Karpas-422 (cell line): Measurements from ENCODE around the gene TMCO4. TPM values are rescaled to one million over a fixed set of nuclear protein-coding genes. Genes with fewer than 3 reads are reported as not detected.
A peak's percentile ranks its signal among the peaks of the same experiment; 100 is the strongest.

Experiments used
- DNase-seq: peaks from one replicate; pipeline ENCODE4 v3.0.0-alpha.2; 2015
- H2AFZ ChIP-seq: fragments of 200-600 bp; sonication (generic); 2 replicates; pipeline ENCODE4 v1.6.1; 2014; ENCODE audit warnings: antibody characterized with exemption, low read length, mixed read lengths
- H3K27ac ChIP-seq: fragments of 200-600 bp; sonication (generic); 2 replicates; pipeline ENCODE4 v1.5.1; 2014; ENCODE audit warnings: mild to moderate bottlenecking, low read length, moderate library complexity
- H3K27me3 ChIP-seq: fragments of 200-600 bp; sonication (generic); 2 replicates; pipeline ENCODE4 v1.6.1; 2014; ENCODE audit warnings: low read length, mixed read lengths
- H3K36me3 ChIP-seq: fragments of 200-600 bp; sonication (generic); 2 replicates; pipeline ENCODE4 v1.6.1; 2014; ENCODE audit warnings: low read length, mixed read lengths; ENCODE audit not compliant: insufficient read depth
- H3K4me1 ChIP-seq: fragments of 200-600 bp; sonication (generic); 2 replicates; pipeline ENCODE4 v1.6.1; 2014; ENCODE audit warnings: mild to moderate bottlenecking, low read length, mixed read lengths
- H3K4me2 ChIP-seq: fragments of 200-600 bp; sonication (generic); 2 replicates; pipeline ENCODE4 v1.6.1; 2014; ENCODE audit warnings: low read length, low read depth, mild to moderate bottlenecking; ENCODE audit not compliant: poor library complexity, severe bottlenecking
- H3K4me3 ChIP-seq: fragments of 200-600 bp; sonication (generic); 2 replicates; pipeline ENCODE4 v1.5.1; 2014; ENCODE audit warnings: mild to moderate bottlenecking, antibody characterized with exemption, low read length, mixed read lengths
- H3K79me2 ChIP-seq: fragments of 200-600 bp; sonication (generic); 2 replicates; pipeline ENCODE4 v1.6.1; 2014; ENCODE audit warnings: mild to moderate bottlenecking, low read length, mixed read lengths
- H3K9ac ChIP-seq: fragments of 200-600 bp; sonication (generic); 2 replicates; pipeline ENCODE4 v1.6.0; 2014; ENCODE audit warnings: low read length
- H3K9me2 ChIP-seq: fragments of 200-600 bp; sonication (generic), shearing (Covaris generic); replicated peaks from 2 replicates; pipeline ENCODE4 v1.6.0; 2014; ENCODE audit warnings: mild to moderate bottlenecking, low read length, moderate library complexity; ENCODE audit not compliant: insufficient read depth
- H3K9me3 ChIP-seq: fragments of 300-700, 200-600 bp; sonication (generic); 2 replicates; pipeline ENCODE4 v1.6.1; 2014; ENCODE audit warnings: low read length, mixed read lengths
- H4K20me1 ChIP-seq: fragments of 200-600 bp; sonication (generic); 2 replicates; pipeline ENCODE4 v1.6.1; 2014; ENCODE audit warnings: mild to moderate bottlenecking, antibody characterized with exemption, low read length, low read depth; ENCODE audit not compliant: insufficient read depth
- total RNA-seq: library from RNA; depleted of rRNA; stranded (reverse); fragments of >200 nt; shearing (Covaris generic); gene quantifications from 2 replicates; pipeline ENCODE4 v1.2.3, GENCODE V29; 2014; ENCODE audit warnings: low replicate concordance

Gene TMCO4
- total RNA-seq, 1 experiment from 2014 or later, result 9.9 TPM

GRCh38 chr1:19651141-19651737, 148.5 kb downstream of the TMCO4 start:
- DNase-seq, result peak; percentile 79
- Histone ChIP-seq H3K4me3 (no peak overlapping the region), H3K4me2 (no peak overlapping the region), H3K79me2 (no peaks in the 10 kb centered on the region), H3K9me2 (no peaks in the 10 kb centered on the region), H3K27me3 (no peaks in the 10 kb centered on the region), H3K4me1 (peaks cover 5% of the 10 kb centered on the region), H4K20me1 (no peaks in the 10 kb centered on the region), H3K36me3 (no peaks in the 10 kb centered on the region), H2AFZ (no peak overlapping the region), H3K27ac (no peak overlapping the region), H3K9ac (no peak overlapping the region), H3K9me3 (no peaks in the 10 kb centered on the region)

- no peak overlapping the region for H3K27ac ChIP-seq
- H3K9ac ChIP-seq, result no peak overlapping the region
- no peaks in the 10 kb centered on the region for H3K79me2 ChIP-seq
- no peak overlapping the region for H3K4me3 ChIP-seq
- H3K27me3 ChIP-seq, result no peaks in the 10 kb centered on the region
- H3K36me3 ChIP-seq, result no peaks in the 10 kb centered on the region
- no peak overlapping the region for H3K4me2 ChIP-seq
- peaks cover 5% of the 10 kb centered on the region for H3K4me1 ChIP-seq
- DNase-seq, result no peak
- H4K20me1 ChIP-seq, result no peaks in the 10 kb centered on the region
- no peak overlapping the region for H2AFZ ChIP-seq
- no peaks in the 10 kb centered on the region for H3K9me2 ChIP-seq
- H3K9me3 ChIP-seq, result no peaks in the 10 kb centered on the region
These were observed 149.1 kb downstream of the TMCO4 start for GRCh38 chr1:19650416-19651140.

DNA sequence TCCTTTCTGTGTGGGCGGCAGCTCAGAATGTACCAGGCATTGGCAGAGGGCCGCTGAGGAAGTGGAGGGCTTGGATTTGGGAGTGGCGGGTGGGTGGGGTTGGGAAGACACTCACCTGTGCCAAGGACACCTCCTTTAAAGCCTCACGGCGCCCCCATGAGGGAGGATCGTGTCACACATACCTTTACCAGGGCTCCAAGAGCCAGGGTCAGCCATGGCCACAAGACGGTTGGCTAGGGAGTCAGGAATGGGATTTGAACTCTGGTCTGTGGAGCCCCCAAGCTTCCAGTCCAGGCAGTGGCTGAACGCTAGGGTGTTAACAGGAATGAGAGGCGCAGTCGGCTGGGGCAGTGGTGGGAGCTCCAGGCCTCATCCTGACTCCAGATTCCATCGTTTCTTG, 151.0 kb downstream of the TMCO4 start:
- H3K79me2 ChIP-seq, result no peaks in the 10 kb centered on the region

DNA sequence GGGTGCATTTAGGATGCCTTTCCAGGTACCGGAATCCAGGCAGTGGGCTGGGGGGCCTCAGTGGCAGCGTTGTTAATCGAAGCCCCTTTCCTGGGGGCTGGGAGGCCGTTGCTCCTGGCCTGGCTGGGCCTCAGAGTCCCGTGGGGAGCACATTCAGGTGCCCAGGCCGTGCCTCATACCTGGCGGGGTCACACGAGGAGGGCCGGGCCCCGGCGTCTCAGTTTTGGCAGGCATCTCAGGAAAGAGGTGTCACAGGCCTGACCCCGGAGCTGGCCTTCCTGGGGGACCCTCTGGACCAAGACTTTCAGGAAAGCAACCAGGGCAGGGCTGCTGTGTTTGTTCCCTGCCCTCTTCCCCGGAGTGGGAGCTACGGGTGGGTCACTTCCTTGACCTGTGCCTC, 151.5 kb downstream of the TMCO4 start:
- Histone ChIP-seq H4K20me1 (no peaks in the 10 kb centered on the region), H3K4me3 (no peak overlapping the region), H3K9me3 (no peaks in the 10 kb centered on the region), H3K9me2 (no peaks in the 10 kb centered on the region), H3K9ac (no peak overlapping the region), H3K27me3 (no peaks in the 10 kb centered on the region), H3K27ac (no peak overlapping the region), H2AFZ (no peak overlapping the region), H3K36me3 (no peaks in the 10 kb centered on the region), H3K4me2 (no peak overlapping the region), H3K4me1 (no peaks in the 10 kb centered on the region), H3K79me2 (no peaks in the 10 kb centered on the region)
- no peak for DNase-seq

More for the DNA sequence above, 151.0 kb downstream of the TMCO4 start:
- no peak for DNase-seq
- no peaks in the 10 kb centered on the region for H3K27me3 ChIP-seq
- H3K4me1 ChIP-seq, result no peaks in the 10 kb centered on the region; the same call in 1 of the 2 replicates
- H4K20me1 ChIP-seq, result no peaks in the 10 kb centered on the region
- H3K36me3 ChIP-seq, result no peaks in the 10 kb centered on the region
- H3K4me2 ChIP-seq, result no peak overlapping the region
- no peak overlapping the region for H3K9ac ChIP-seq
- H3K4me3 ChIP-seq, result no peak overlapping the region
- no peaks in the 10 kb centered on the region for H3K9me2 ChIP-seq
- no peaks in the 10 kb centered on the region for H3K9me3 ChIP-seq
- no peak overlapping the region for H3K27ac ChIP-seq
- no peak overlapping the region for H2AFZ ChIP-seq

- no peak overlapping the region for H2AFZ ChIP-seq
- H3K27ac ChIP-seq, result no peak overlapping the region
- no peaks in the 10 kb centered on the region for H3K4me1 ChIP-seq
- H3K9me2 ChIP-seq, result no peaks in the 10 kb centered on the region
- DNase-seq, result no peak
- H3K79me2 ChIP-seq, result no peaks in the 10 kb centered on the region
- no peaks in the 10 kb centered on the region for H3K9me3 ChIP-seq
- no peak overlapping the region for H3K4me3 ChIP-seq
- no peaks in the 10 kb centered on the region for H3K27me3 ChIP-seq
- H3K4me2 ChIP-seq, result no peak overlapping the region
- no peak overlapping the region for H3K9ac ChIP-seq
- no peaks in the 10 kb centered on the region for H3K36me3 ChIP-seq
- no peaks in the 10 kb centered on the region for H4K20me1 ChIP-seq
These were observed 152.1 kb downstream of the TMCO4 start for GRCh38 chr1:19647643-19648042.

- H2AFZ ChIP-seq, result no peak overlapping the region
- H3K4me2 ChIP-seq, result no peak overlapping the region
- no peak overlapping the region for H3K9ac ChIP-seq
- no peaks in the 10 kb centered on the region for H3K36me3 ChIP-seq
- H3K27me3 ChIP-seq, result no peaks in the 10 kb centered on the region
- no peaks in the 10 kb centered on the region for H4K20me1 ChIP-seq
- H3K9me2 ChIP-seq, result no peaks in the 10 kb centered on the region
- no peak overlapping the region for H3K27ac ChIP-seq
- peak; percentile 54 for DNase-seq
- no peaks in the 10 kb centered on the region for H3K9me3 ChIP-seq
- no peaks in the 10 kb centered on the region for H3K79me2 ChIP-seq
- H3K4me1 ChIP-seq, result no peaks in the 10 kb centered on the region
- no peak overlapping the region for H3K4me3 ChIP-seq
These were observed 153.1 kb downstream of the TMCO4 start for GRCh38 chr1:19646377-19647319.

DNA sequence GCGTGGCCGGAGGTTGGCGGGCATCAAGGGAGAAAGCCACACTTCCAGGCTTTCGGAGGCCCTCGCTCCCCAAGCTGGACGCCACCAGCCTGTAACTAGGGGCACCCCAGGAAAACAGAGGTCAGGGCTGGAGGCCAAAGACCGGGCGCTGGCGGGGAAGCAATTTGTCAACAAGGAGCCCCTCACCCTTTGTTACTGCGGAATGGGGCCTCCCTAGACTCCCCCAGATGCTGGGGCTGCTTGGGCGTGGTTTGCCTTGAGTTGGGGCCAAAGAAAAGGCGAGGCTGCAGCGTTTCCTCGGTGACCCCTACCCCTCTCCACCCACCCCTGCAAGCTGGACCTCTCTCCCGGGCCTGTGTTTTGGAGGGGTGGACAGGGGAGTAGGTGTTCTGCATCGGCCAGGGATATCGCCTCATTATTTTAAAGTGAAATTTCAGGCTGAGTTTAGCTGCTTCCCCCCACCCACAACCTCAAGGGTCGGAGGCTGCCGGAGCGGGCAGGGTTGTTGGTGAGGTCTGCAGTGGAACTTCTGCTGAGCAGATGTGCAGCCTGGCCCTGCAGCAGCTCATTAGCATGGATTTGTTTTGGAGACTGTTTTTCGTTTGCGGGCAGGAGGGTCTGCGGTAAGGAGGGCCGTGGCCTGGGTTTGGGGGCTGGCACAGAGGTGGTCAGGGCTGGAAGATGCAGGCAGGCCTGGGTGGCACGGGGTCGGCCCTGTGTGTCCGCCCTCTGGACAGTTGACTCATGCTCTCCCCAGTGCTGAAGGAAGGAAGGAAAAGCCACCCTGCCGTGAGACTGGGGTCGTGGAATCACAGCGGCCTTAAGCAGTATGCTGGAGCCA, 154.1 kb downstream of the TMCO4 start:
- no peak overlapping the region for H2AFZ ChIP-seq
- no peaks in the 10 kb centered on the region for H3K27me3 ChIP-seq
- no peak overlapping the region for H3K27ac ChIP-seq
- no peak overlapping the region for H3K4me3 ChIP-seq
- no peaks in the 10 kb centered on the region for H3K4me1 ChIP-seq
- DNase-seq, result no peak
- no peaks in the 10 kb centered on the region for H3K79me2 ChIP-seq
- no peaks in the 10 kb centered on the region for H3K36me3 ChIP-seq
- no peaks in the 10 kb centered on the region for H4K20me1 ChIP-seq
- H3K9ac ChIP-seq, result no peak overlapping the region
- no peaks in the 10 kb centered on the region for H3K9me2 ChIP-seq
- H3K4me2 ChIP-seq, result no peak overlapping the region
- H3K9me3 ChIP-seq, result no peaks in the 10 kb centered on the region
